Thoracic aorta (tissue), 2 donors: ENCODE results near the gene ZNF134. TPM values are rescaled to one million over a fixed set of nuclear protein-coding genes. Genes with fewer than 3 reads are reported as not detected.

Source experiments
- ATAC-seq: fragments of 150-250 bp; one replicate; pipeline ENCODE4 v1.8.0; 2017; ENCODE audit warnings: low read depth; ENCODE audit not compliant: insufficient number of reproducible peaks, low FRiP score
- DNase-seq: peaks from one replicate; pipeline ENCODE4 v3.0.0-alpha.2; 2020; ENCODE audit warnings: low spot score
- H3K27ac ChIP-seq, 2 donors: fragments of 200-600 bp; sonication (generic); 1 replicate in 1 of 2; 2 replicates in 1 of 2; pipeline ENCODE4 v1.5.1; 2016; ENCODE audit warnings: mild to moderate bottlenecking in 2 of 2, moderate library complexity in 2 of 2
- H3K27me3 ChIP-seq: fragments of 200-600 bp; sonication (generic); replicated peaks from 2 replicates; pipeline ENCODE4 v1.6.0; 2016; ENCODE audit warnings: mild to moderate bottlenecking; ENCODE audit not compliant: insufficient read depth
- H3K36me3 ChIP-seq: fragments of 200-600 bp; sonication (generic); one replicate; pipeline ENCODE4 v1.5.1; 2016
- H3K4me1 ChIP-seq, 2 donors: fragments of 200-600 bp; sonication (generic); 1 replicate in 1 of 2; 2 replicates in 1 of 2; pipeline versions ENCODE4 v1.5.1 to v1.6.0; 2016; ENCODE audit warnings: low read depth in 2 of 2, mild to moderate bottlenecking in 1 of 2; ENCODE audit not compliant: control insufficient read depth in 1 of 2
- H3K4me3 ChIP-seq: fragments of 200-600 bp; sonication (generic); 2 replicates; pipeline ENCODE4 v1.5.1; 2016; ENCODE audit warnings: mild to moderate bottlenecking
- H3K9me3 ChIP-seq: fragments of 200-600 bp; sonication (generic); 2 replicates; pipeline ENCODE4 v1.5.1; 2016
- total RNA-seq, 2 donors: library from RNA; depleted of rRNA; stranded (reverse); fragments of >200 nt; gene quantifications; one replicate each; pipeline versions ENCODE4 v1.1.0 to v1.2.3, GENCODE V29; 2016
- TF ChIP-seq, protein P1 (sequence below): fragments of 200-600 bp; sonication (generic); IDR thresholded peaks from one replicate; pipeline ENCODE4 v1.5.1; 2019; ENCODE audit warnings: antibody characterized with exemption

ZNF134 gene
- total RNA-seq, 2 donors from 2014 or later, result 18.4 to 43.7 TPM

DNA sequence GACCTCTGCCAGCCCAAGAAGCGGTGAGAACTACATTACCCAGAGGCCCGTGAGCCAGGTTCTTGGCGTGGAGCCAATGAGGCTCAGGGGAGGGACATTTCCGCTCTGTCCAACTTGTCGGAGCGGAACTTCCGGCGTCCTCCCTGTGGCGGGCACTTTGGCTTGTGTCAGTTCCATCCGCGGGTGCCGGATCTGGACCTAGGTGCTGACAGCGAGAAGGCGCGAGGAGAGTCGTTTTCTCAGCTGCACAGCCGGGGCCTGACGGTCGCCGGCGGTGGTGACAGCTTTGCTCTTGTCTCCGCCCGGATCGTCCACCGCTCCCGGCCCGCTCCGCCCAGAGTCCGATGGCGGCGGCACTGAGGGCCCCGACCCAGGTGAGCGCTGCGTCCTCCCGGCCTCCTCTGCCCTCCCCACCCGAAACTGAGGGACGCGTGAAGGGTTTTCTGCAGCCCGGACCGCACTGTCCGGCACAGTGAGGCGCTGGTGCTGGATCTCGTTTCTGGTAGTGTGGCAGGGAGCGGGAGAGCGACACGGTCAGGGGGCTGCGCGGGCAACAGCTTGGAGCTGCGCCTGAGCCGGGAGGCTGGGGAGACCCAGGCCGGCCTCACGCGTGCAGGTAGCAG is 14.2 kb upstream of the ZNF134 start, which contains the start of gene ZNF530:
Gene ZNF530, plus strand, starts transcription at position 125 of the 623 bp plus-strand sequence. CDS start 4,461 bp downstream, outside the sequence.
- no peak within 1 kb of the TSS for H3K27ac ChIP-seq
- TF ChIP-seq, protein P1, sequence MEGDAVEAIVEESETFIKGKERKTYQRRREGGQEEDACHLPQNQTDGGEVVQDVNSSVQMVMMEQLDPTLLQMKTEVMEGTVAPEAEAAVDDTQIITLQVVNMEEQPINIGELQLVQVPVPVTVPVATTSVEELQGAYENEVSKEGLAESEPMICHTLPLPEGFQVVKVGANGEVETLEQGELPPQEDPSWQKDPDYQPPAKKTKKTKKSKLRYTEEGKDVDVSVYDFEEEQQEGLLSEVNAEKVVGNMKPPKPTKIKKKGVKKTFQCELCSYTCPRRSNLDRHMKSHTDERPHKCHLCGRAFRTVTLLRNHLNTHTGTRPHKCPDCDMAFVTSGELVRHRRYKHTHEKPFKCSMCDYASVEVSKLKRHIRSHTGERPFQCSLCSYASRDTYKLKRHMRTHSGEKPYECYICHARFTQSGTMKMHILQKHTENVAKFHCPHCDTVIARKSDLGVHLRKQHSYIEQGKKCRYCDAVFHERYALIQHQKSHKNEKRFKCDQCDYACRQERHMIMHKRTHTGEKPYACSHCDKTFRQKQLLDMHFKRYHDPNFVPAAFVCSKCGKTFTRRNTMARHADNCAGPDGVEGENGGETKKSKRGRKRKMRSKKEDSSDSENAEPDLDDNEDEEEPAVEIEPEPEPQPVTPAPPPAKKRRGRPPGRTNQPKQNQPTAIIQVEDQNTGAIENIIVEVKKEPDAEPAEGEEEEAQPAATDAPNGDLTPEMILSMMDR, result no peak
- ATAC-seq, result peak; percentile 50

DNA sequence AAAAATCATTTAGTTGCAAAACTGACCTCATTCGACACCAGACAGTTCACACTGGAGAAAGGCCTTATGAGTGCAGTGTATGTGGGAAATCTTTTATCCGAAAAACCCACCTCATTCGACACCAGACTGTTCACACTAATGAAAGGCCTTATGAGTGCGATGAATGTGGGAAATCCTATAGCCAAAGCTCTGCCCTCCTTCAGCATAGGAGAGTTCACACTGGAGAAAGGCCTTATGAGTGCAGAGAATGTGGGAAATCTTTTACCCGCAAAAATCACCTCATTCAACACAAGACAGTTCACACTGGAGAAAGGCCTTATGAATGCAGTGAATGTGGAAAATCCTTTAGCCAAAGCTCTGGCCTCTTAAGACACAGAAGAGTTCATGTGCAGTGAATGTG is 7.1 kb upstream of the ZNF134 start:
- Histone ChIP-seq H3K27me3 (no peaks in the 10 kb centered on the region), H3K4me1 (no peaks in the 10 kb centered on the region), H3K4me3 (no peak overlapping the region), H3K36me3 (peaks cover 43% of the 10 kb centered on the region), H3K9me3 (peaks cover 60% of the 10 kb centered on the region), H3K27ac (no peak overlapping the region)
- TF ChIP-seq, protein P1, result no peak
- no peak for DNase-seq
- no peak for ATAC-seq

More for the DNA sequence above, 14.2 kb upstream of the ZNF134 start, which contains the start of gene ZNF530:
- Histone ChIP-seq H3K36me3 (peaks cover 19% of the 10 kb centered on the region), H3K27me3 (no peaks in the 10 kb centered on the region), H3K9me3 (peaks cover 25% of the 10 kb centered on the region), H3K4me3 (peak within 1 kb of the TSS; percentile 78), H3K4me1 (peaks cover 4 to 6% of the 10 kb centered on the region in 2 donors)
- DNase-seq, result peak; percentile 82

DNA sequence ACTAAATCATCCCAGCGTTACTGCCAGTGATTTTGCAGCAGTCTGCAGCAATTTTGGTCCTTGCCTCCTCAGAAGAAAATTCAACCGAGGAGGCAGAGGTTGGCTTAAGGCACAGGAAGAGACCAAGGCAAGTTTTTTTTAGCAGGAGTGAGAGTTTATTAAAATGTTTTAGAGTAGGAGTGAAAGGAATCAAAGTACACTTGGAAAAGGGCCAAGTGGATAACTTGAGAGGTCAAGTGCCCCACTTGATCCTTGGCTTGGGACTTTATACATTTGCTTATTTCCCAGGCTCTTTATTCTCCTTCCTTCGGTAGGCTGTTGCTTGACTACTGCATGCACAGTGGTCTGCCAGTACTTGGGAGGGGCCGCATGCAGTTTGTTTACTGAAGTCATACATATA is 2.9 kb upstream of the ZNF134 start:
- H3K4me1 ChIP-seq, result peaks cover 0 to 10% of the 10 kb centered on the region in 2 donors
- no peak for DNase-seq
- TF ChIP-seq, protein P1, result no peak
- no peaks in the 10 kb centered on the region for H3K27me3 ChIP-seq
- peaks cover 44% of the 10 kb centered on the region for H3K9me3 ChIP-seq
- H3K36me3 ChIP-seq, result peaks cover 21% of the 10 kb centered on the region
- no peak for ATAC-seq
- H3K4me3 ChIP-seq, result no peak overlapping the region
- H3K27ac ChIP-seq, result no peak overlapping the region

DNA sequence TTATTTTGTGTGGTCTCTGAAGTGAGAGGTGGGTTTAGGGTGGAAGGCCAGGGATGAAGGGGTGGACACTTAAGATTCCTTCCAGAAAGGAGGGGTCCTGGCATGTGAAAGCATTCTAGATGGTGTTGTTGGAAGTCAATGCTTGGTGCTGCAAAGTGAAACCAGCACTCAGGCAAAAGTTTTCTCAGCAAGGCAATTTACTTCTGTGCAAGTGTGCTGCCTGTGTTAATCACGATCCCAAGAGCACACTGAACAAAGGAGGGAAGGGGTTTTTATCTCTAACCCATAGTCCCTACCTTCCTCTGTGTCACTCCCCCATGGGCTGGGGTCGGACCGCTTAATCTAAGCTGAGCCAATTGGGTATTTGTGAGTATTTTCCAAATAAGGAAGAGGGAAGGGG is 1.3 kb downstream of the ZNF134 start:
- ATAC-seq (no peak), DNase-seq (no peak)
- peaks cover 0 to 10% of the 10 kb centered on the region in 2 donors for H3K4me1 ChIP-seq
- H3K9me3 ChIP-seq, result peaks cover 55% of the 10 kb centered on the region
- H3K36me3 ChIP-seq, result peaks cover 49% of the 10 kb centered on the region
- peak overlapping the region; percentile 75 for H3K4me3 ChIP-seq
- TF ChIP-seq, protein P1, result no peak
- H3K27ac ChIP-seq, result no peak overlapping the region
- no peaks in the 10 kb centered on the region for H3K27me3 ChIP-seq

DNA sequence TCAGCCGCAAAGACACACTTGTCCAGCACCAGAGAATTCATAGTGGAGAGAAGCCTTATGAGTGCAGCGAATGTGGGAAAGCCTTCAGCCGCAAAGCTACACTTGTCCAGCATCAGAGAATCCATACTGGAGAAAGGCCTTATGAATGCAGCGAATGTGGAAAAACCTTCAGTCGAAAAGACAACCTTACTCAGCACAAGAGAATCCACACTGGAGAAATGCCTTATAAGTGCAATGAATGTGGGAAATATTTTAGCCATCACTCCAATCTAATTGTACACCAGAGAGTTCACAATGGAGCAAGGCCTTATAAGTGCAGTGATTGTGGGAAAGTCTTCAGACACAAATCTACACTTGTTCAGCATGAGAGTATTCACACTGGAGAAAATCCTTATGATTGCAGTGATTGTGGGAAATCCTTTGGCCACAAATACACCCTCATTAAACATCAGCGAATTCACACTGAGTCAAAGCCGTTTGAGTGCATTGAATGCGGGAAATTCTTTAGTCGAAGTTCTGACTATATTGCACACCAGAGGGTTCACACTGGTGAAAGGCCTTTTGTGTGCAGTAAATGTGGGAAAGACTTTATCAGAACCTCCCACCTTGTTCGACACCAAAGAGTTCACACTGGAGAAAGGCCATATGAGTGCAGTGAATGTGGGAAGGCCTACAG is 6.8 kb downstream of the ZNF134 start:
- ATAC-seq, result no peak
- H3K27me3 ChIP-seq, result no peaks in the 10 kb centered on the region
- H3K4me1 ChIP-seq, result no peaks in the 10 kb centered on the region
- peaks cover 100% of the 10 kb centered on the region for H3K9me3 ChIP-seq
- TF ChIP-seq, protein P1, result no peak
- peaks cover 80% of the 10 kb centered on the region for H3K36me3 ChIP-seq
- H3K4me3 ChIP-seq, result peak overlapping the region; percentile 0
- no peak for DNase-seq
- no peak overlapping the region for H3K27ac ChIP-seq
